ENCODE measurements around the gene MACROD2.

The MACROD2 gene

DNA sequence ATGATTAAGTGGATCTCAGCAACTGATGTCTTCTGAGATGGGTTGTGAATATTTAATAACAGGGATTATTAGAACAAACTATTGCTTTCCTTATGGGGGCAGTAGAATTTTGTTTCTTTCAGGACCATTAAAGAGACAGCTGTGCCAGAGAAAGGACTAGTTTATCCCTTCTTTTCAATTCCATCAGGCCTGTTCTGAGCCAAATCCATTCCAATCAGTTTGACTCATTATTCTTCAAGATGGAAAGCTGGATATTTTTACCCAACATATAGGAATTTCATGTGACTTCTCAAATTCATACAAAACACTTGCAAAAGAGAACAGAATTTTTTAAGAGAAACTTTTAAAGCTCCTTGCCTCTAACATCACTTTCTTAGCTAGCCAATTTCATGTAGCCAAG is 1064.1 kb downstream of the MACROD2 start:
- TF ChIP-seq, protein P1, sequence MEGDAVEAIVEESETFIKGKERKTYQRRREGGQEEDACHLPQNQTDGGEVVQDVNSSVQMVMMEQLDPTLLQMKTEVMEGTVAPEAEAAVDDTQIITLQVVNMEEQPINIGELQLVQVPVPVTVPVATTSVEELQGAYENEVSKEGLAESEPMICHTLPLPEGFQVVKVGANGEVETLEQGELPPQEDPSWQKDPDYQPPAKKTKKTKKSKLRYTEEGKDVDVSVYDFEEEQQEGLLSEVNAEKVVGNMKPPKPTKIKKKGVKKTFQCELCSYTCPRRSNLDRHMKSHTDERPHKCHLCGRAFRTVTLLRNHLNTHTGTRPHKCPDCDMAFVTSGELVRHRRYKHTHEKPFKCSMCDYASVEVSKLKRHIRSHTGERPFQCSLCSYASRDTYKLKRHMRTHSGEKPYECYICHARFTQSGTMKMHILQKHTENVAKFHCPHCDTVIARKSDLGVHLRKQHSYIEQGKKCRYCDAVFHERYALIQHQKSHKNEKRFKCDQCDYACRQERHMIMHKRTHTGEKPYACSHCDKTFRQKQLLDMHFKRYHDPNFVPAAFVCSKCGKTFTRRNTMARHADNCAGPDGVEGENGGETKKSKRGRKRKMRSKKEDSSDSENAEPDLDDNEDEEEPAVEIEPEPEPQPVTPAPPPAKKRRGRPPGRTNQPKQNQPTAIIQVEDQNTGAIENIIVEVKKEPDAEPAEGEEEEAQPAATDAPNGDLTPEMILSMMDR (conservative IDR thresholded peaks at IDR 0.05; ENCODE audit: low read depth, low read length), result no peak
- H3K4me3 ChIP-seq (ENCODE audit: low read depth, low read length), result no peak overlapping the region
- DNase-seq (ENCODE audit: low read depth), result peak; percentile 15

GRCh38 chr20:15060265-15061060 is 1065.1 kb downstream of the MACROD2 start:
- TF ChIP-seq, protein P1 (conservative IDR thresholded peaks at IDR 0.05; ENCODE audit: low read depth, low read length), result no peak
- DNase-seq (ENCODE audit: low read depth), result no peak
- no peak overlapping the region for H3K4me3 ChIP-seq (ENCODE audit: low read depth, low read length)

DNA sequence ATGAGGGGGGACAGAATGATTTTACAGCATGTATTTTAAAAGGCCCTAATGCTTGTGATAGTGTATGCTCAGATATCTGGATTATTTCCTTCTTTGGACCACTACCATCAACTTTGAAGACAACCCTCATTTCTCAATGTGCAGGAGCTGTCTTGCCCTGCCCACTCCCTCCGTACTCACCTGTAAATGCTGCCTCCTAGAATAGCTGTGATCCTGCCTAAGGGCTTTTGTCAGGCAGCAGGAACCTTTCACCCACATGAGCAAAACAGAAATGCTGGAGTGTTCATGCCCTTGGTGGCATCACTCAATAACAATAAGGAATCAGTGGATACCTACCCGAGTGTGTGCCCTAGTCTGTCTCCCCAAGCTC is 1065.7 kb downstream of the MACROD2 start:
- no peak overlapping the region for H3K4me3 ChIP-seq (ENCODE audit: low read depth, low read length)
- TF ChIP-seq, protein P1 (conservative IDR thresholded peaks at IDR 0.05; ENCODE audit: low read depth, low read length), result no peak

GRCh38 chr20:15061955-15062354 is 1066.6 kb downstream of the MACROD2 start:
- no peak for DNase-seq (ENCODE audit: low read depth)
- TF ChIP-seq, protein P1 (conservative IDR thresholded peaks at IDR 0.05; ENCODE audit: low read depth, low read length), result no peak
- no peak overlapping the region for H3K4me3 ChIP-seq (ENCODE audit: low read depth, low read length)

More for the DNA sequence above, 1065.7 kb downstream of the MACROD2 start:
- no peak for DNase-seq (ENCODE audit: low read depth)

DNA sequence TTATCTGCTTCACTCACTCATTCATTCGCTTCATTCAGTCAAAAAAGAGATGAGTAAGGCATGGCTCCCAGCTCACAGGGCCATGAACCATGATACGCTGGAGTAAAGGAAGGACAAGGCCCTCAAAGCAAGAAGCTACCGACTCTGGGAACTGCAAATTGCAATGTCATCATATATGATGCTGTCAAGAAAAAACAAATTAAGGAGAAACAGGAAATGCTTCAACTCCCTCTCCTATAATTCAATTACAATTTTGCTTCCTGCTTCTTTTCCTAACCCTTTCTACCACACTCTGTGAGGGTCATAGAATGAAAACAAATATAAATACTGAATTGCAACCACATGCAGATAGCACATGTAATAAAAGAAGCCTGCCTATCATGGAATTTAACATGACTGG is 1067.8 kb downstream of the MACROD2 start:
- no peak overlapping the region for H3K4me3 ChIP-seq (ENCODE audit: low read depth, low read length)
- peak; percentile 33 for DNase-seq (ENCODE audit: low read depth)
- TF ChIP-seq, protein P1 (conservative IDR thresholded peaks at IDR 0.05; ENCODE audit: low read depth, low read length), result no peak

DNA sequence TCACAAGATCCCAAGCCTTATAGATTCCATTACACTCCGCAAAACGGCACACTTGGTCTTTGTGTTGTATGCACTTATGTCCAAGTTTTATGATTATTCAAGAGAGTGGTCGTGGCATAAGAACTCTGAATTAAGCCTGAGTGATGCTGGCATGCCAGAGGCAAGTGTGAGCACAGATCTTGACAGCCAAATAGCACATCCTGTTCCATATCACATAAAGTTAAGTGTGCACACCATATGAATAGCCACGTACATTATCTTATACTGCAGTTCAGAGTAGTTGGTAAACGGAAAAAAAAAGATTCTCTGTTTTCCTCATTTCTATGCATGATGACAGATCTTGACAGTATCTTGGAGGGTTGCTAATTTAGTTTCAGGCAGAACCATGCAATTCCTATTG is 1069.4 kb downstream of the MACROD2 start:
- DNase-seq (ENCODE audit: low read depth), result no peak
- no peak overlapping the region for H3K4me3 ChIP-seq (ENCODE audit: low read depth, low read length)
- TF ChIP-seq, protein P1 (conservative IDR thresholded peaks at IDR 0.05; ENCODE audit: low read depth, low read length), result no peak

GRCh38 chr20:15065794-15066193 is 1070.5 kb downstream of the MACROD2 start:
- DNase-seq (ENCODE audit: low read depth), result peak; percentile 27
- H3K4me3 ChIP-seq (ENCODE audit: low read depth, low read length), result no peak overlapping the region
- TF ChIP-seq, protein P1 (conservative IDR thresholded peaks at IDR 0.05; ENCODE audit: low read depth, low read length), result no peak
